Measurements from ENCODE around the gene CDH26.
"Not testable (repeated sequence)": the region's sequence is repeated elsewhere in the genome, so short reads cannot be mapped to it uniquely, and the experiment has no call there.

The CDH26 gene

DNA sequence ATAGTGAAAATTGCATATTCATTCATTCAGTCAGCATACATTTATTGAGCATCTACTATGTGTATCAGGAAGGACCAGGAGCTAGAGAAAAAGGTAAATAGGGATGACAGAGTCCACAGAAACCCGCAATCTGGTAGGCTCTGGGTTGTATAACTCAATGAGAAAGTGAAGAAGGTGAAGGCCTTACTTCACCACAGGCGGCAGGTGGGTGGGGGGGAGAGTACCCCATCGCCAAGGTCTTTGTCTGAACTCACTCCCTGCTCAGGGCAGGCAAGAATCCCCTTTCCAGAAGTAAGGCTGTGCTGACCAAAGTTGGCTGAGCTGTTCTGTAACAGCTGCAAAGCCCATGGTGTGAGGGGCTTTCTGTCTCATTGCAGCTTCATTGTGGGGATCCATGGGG lies 81.3 kb downstream of the CDH26 start:
- peak; percentile 72 for FAIRE-seq
- DNase-seq (ENCODE audit: insufficient read length, low spot score) = no peak

DNA sequence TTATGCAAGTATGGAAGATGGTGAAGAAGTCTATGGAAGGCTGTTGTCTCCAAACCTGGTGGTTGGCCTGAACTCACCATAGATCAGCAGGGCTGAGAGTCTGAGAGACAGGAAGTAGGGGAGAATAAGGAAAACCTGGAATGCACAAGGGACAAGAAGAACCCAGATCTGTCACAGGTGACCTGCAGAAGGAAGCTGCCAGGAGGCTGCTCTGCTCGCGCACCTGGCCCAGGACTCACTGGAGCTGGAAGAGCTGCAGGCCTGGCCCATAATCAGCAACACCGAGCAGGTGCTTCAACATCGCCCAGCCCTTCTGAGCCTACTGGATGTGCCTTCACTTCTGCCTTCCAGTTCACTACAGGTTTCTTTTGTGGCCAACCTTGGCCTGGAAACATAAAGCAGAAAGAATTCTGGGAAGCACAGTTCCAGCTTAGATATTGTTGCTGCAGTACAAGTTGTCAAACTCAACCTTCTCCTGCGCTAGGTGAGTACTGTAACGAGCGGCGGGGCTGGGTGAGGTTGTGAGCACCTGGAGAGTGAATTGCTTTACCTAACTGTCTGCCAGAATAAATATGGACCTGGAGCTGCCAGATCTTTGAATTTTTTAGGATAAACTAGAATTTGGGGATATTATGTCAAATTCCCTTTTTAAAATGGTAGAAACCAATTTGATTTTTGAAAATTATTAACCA lies 82.4 kb downstream of the CDH26 start:
- FAIRE-seq (peak; percentile 84), DNase-seq (ENCODE audit: insufficient read length, low spot score) (no peak)

GRCh38 chr20:60041436-60042165 lies 83.4 kb downstream of the CDH26 start:
- not testable (repeated sequence) for DNase-seq (ENCODE audit: insufficient read length, low spot score)
- FAIRE-seq = peak; percentile 99

DNA sequence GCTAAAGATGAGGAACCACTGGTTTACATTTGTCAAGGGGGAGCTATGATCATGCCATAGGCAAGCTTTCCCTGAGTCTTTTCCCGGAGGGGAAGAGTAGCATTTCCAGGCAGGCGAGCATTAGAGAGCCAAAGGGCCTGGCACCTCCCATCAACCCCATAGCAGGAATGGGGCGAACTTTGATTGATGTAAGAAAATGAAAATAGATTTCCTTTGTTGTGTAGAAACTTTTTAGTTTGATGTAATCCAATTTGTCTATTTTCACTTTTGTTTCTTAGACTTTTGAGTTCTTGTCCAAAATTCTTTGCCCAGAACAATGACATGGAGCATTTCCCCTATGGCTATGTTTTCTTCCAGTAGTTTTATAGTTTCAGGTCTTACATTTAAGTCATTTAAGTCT lies 85.2 kb downstream of the CDH26 start:
- FAIRE-seq (no peak), DNase-seq (ENCODE audit: insufficient read length, low spot score) (no peak)

DNA sequence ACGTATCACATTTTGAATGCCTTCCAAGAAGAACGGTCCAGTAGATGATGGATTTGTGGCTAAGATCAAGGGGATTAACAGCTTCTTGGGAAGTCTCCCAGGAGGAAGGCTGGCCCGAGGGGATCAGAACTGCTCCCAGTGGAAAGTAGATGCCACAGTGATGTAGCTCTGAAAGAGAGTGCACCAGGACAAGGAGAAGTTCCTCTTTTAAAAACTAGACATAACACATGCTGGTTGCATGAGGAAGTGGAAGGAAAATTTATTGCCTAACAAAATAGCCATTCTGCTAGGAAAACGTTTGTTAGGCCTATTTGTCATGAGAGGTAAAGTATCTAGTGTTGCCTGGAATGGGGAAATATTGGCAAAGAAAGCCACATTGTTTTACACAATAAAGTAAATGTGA lies 87.8 kb downstream of the CDH26 start:
- peak; percentile 48 for DNase-seq (ENCODE audit: insufficient read length, low spot score)
- no peak for FAIRE-seq

DNA sequence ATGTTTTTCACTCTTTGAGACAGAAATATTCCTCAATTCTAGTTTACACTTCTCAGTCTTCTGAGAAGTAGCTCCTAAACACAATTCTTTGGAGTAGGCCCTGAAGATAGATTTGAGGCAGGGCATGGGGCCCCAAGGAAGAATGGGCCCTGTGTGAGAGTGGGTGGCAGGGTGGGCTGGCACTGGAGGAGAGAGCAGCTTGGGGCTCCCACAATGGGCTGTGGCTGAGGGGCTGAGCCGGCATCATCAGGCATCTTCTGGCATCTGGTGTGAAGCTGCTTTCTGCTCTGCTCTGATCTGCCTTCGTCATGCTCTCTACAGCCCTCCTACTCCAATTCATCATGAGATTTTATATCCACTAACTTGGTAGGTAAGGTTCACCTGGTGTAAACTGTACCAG lies 88.2 kb downstream of the CDH26 start:
- FAIRE-seq (peak; percentile 33), DNase-seq (ENCODE audit: insufficient read length, low spot score) (no peak)

DNA sequence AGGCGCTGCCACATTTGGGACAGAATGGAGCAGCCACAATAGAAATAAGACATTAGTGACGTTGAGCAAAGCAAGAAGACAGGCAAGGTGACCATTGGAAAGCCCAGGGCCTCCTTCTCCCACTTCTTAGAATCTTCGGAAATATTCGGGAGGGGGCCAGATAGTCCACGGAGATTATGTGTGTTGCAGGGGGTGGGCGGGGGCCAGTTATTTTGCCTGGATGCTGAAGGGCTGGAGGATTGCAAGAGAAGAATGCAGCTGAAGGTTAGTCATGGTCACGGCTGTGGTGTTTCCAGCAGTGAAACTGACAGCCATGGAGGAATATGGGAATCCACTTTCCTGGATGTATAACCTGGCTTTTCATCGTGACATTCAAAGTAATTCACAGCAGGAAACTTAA lies 88.6 kb downstream of the CDH26 start:
- peak; percentile 74 for FAIRE-seq
- no peak for DNase-seq (ENCODE audit: insufficient read length, low spot score)

- peak; percentile 77 for FAIRE-seq
- DNase-seq (ENCODE audit: insufficient read length, low spot score) = no peak
These were observed 90.7 kb downstream of the CDH26 start for GRCh38 chr20:60048634-60049521.

DNA sequence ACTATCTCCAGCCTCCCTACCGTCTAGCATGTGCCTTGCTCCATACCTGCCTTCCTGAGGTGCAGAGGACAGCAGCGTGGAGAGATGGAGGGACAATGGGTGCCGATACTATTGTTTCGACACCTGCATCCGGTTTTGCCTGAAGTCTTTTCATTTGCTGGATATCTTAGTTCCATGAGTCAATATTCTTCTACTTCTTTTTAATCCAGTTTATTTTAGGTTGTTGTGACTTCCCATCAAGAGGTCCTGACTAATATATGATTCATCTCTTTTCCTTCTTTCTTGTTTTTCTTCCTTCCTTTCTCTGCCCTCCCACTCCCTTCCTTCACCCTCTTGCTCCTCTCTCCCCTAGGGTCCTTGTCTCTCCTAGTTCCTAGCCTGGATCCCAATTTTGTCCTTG lies 91.4 kb downstream of the CDH26 start:
- DNase-seq (ENCODE audit: insufficient read length, low spot score) (no peak), FAIRE-seq (no peak)

DNA sequence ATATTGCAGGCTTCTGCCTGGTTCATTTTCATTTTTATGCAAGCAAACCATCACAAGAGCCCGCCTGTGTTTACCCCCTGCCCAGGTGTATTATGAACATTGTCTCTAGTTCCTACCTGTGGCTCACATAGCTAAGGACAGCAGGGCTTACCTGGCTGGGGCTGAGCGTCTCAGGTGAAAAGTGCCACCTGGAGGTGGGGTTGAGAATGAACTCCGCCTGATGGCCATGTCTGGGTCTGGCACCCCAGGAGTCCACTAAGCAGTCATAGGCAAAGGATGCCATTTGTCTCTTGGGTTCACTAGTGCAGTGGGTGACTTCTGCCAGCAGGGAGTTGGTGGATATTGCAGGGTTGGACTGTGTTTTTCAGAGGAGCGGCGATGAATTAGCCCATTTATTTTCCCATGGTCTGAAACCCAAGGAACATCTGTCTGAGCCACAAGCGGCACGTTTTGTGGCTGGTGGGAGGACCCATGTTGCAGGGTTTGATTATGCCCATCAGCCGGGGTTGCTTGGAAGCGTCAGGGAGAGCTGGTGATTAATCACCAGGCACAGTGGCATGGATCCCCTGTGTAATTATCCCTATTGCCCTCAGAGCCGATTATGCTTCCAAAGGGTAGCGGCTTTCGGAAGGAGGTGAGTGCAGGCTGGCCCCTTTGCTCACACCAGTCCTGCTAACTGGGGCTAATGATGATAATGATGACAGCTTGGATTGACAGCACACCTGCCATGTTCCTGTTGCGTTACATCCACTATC lies 92.1 kb downstream of the CDH26 start:
- DNase-seq (ENCODE audit: insufficient read length, low spot score) = no peak
- peak; percentile 95 for FAIRE-seq

GRCh38 chr20:60051911-60052310 lies 93.7 kb downstream of the CDH26 start:
- DNase-seq (ENCODE audit: insufficient read length, low spot score) (no peak), FAIRE-seq (no peak)

- FAIRE-seq = peak; percentile 31
- no peak for DNase-seq (ENCODE audit: insufficient read length, low spot score)
These were observed 94.1 kb downstream of the CDH26 start for GRCh38 chr20:60052322-60052721.

DNA sequence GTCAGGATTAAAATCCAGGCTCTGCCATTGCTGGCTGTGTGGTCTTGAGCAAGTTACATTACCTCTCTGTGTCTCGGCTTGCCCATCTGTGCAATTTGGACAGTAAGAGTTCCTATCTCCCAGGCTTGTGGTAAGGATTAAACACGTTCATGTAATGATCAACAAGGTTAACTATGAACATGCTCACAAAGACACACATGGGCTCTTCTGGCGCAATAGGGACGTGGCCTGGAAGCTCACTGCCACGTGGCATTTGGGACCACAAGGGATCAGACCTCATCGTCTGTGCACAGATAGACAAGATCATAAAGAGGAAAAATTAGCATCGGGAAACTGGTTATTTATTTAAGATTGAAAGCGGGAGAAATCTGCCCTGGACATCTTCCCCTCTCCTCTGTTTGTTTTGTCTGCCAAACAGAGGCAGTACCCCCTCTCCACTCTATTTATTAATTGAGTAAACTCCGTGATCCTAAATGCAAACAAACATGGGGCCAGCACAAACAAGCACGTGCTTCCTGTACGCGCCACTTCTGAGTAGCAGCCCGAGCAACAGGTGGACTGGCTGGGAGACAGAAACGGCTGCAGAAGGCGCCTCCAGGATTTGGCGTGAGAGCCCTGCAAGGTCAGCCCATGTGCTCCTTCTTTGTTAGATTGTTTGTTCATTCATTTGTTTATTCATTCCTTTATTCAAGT lies 95.0 kb downstream of the CDH26 start:
- DNase-seq (ENCODE audit: insufficient read length, low spot score) (no peak), FAIRE-seq (peak; percentile 51)

DNA sequence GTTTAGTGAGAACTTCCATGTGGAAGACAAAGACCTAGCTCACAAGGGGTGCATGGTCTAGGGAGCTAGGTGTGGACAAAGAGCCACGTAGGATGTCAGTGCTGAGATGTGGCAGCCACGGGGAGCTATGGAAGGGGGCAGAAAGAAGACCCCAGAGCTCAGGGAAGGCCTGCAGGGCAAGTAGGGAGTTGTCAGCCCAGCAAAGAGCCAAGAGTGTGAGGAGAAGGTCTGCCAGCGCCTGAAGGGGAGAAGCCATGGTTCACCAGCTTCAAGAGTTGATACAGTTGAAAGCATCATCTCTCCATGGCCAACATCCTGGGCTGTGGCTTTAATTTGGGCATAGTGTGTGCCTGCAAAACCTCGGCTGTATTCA lies 95.6 kb downstream of the CDH26 start:
- DNase-seq (ENCODE audit: insufficient read length, low spot score) = no peak
- FAIRE-seq = no peak

DNA sequence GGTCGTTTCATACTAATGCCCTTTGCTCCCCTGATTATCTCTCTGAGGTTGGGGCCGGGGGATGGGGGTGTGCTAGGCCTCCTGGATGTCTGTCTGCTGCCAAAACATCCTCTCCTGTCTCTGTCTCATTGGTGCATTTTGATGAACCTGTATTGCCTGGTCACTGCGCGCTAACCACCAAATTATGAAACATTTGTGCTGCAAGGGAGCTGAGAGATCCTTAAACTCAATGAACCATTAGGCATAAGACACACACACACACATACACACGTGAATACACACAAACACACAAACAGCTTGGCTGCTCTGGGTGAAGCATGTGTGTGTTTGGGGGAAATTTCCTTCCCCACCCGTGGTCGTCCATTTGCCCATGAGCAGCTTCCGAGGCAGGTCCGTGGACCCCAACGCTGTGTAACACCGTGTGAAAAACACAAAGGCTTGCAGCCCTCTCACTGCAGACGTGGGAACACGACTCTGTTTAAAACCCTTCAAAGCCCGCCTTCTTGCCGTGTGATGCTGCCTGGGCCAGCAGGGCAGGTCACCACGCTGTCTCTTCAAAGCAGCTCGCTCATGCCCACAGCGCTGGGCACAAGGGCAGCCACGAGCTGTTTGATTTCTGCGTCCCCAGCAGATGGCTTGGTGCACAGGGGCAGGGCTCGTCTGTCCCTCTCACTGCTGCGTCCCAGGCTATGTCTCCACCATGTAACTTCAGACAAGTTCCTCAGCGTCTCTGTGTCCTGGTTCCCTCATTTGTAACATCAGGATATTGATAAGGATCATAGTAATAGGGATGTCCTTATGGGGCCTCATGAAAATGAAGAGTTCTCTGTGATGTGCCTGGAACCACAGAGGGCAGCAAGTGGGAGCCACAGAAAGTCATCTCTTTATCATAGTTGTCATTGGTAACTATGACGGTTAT lies 96.8 kb downstream of the CDH26 start:
- DNase-seq (ENCODE audit: insufficient read length, low spot score) = no peak
- FAIRE-seq = peak; percentile 57

- DNase-seq (ENCODE audit: insufficient read length, low spot score) = no peak
- peak; percentile 4 for FAIRE-seq
These were observed 97.5 kb downstream of the CDH26 start for GRCh38 chr20:60055740-60056139.

GRCh38 chr20:60056407-60057122 lies 98.3 kb downstream of the CDH26 start:
- FAIRE-seq (no peak), DNase-seq (ENCODE audit: insufficient read length, low spot score) (no peak)

DNA sequence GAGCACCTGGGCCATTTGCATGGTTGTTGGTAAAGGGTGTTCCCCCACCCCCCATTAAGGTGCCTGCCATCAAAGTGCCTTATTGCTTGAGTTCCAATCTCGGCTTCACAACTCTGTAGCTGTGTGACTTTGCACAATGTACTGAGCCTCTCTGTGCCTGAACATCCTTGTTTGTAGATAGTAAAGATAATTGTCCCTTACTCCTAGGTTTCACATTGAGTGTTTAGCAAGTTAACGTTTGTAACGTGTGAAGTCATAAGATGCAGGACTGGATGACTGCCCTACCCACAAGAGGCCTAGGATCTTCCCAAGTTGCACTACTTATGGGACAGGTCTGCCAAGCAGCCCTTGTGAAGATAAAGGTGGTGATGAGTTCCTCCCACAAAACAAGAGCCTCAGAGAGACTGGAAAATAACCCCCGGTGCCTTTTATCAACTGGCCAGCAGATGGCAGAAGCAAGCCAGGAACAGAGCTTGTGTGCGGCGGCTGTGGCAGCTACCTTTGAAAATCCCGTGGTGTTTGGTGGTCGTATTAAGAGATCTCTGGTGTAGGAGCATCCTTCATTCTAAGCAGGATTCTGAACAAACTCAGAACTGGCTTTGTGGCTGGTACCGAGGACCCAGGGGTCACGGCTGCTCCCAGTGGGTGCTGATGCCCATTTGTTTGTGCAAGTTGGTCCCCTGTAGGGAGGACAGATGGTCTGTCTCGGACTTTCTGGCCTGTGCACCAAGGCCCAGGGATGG lies 99.1 kb downstream of the CDH26 start:
- DNase-seq (ENCODE audit: insufficient read length, low spot score) = peak; percentile 88

More for the DNA sequence above, 99.1 kb downstream of the CDH26 start:
- peak; percentile 91 for FAIRE-seq
